Activated naive CD4-positive, alpha-beta T cell treated with anti-CD3 and anti-CD28 coated beads, Interleukin-2, amount 50 U/mL, for 16 hours (primary cell): ENCODE measurements around the gene SLC27A2.

Source experiments
- DNase-seq: peaks from one replicate; pipeline ENCODE4 v3.0.0-alpha.2; 2020

SLC27A2 gene

DNA sequence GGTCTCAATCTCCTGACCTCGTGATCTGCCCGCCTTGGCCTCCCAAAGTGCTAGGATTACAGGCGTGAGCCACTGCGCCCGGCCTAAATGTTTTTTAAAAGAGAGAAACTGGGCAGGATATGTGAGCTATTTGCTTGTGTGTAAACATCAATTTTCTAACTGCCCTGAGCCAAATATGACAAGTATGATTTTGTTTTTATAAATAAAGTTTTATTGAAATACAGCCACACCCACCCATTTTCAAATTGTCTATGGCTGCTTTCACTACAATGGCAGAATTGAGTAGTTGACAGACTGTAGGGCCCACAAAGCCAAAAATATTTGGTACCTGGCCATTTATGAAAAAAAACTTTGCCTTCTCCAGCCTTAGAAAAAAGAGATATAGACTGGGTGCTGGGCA is 99.4 kb downstream of the SLC27A2 start:
- DNase-seq, result no peak
